Cerebellar cortex (tissue), 1 donor: ENCODE data around the gene ACOT12.

Experiments used
- DNase-seq: peaks from one replicate; pipeline ENCODE4 v3.0.0-alpha.2; 2015; ENCODE audit warnings: low spot score

ACOT12 gene

DNA sequence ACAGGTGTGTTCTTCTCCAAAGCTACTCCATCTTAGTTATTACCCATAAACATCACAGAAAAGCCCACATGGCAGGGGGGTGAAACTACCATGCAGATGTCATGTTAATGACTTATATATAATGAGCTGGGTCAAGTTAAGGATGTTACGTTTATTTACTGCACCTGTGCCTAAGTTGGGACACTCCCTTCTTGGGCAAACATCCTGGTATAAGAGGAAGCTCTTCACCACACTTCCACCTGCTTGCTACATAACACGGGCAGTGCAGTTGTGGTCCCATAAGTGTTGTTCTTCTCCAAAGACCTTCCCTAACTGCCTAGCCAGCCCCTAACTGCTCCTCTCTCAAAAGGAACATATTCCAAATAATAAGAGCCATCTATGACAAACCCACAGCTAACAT, 101.8 kb downstream of the ACOT12 start:
- DNase-seq: no peak

DNA sequence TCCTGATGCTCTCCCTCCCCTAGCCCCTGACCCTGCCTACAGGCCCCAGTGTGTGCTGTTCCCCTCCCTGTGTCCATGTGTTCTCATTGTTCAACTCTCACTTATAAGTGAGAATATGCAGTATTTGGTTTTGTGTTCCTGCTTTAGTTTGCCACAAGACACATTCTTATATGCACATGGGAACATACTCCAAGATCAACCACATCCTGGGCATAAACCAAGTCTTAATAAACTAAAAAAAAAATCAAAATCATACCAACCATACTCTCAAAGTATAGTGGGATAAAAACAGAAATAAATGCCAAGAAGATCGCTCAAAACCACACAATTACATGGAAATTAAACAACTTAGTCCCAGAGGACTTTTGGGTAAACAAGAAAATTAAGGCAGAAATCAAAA, 103.8 kb downstream of the ACOT12 start:
- no peak for DNase-seq

DNA sequence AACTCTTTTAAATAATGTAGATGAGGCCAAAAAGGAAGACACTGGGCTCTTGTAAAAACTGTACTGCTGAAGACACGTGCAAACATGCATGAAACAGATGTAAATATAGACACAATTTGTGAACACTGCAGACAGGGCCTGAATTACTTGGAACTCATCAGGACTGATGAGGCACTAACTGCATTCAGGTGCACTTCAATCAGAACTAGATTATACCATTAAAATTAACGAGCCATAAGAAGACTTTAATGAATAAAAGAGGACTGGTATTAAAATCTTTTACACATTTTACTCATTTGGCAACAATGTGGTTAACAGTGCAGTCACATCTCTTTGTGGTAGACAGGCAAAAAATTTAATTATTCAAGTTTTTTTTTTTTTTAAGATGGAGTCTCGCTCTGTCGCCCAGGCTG, 105.9 kb downstream of the ACOT12 start:
- DNase-seq: no peak

DNA sequence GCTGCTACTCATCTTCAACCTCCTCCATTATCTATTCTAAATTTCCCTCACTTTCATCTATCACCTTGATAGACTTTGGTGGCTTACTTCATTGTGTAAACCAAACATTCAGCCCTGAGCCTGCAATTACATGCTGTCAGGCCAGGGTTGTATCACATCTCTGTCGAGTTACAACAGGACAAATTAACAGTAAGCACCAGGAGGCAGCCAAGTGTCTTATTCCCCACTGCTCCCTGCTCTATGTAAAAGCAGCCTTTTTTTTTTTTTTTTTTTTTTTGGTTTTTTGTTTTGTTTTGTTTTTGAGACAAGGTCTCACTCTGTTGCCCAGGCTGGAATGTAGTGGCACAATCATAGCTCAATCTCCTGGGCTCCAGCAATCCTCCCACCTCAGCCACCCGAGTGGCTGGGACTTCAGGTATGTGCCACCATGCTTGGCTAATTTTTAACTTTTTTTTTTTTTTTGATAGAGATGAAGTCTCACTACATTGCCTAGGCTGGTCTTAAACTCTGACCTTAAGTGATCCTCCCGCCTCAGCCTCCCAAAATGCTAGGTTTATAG, 107.8 kb downstream of the ACOT12 start:
- DNase-seq: no peak

DNA sequence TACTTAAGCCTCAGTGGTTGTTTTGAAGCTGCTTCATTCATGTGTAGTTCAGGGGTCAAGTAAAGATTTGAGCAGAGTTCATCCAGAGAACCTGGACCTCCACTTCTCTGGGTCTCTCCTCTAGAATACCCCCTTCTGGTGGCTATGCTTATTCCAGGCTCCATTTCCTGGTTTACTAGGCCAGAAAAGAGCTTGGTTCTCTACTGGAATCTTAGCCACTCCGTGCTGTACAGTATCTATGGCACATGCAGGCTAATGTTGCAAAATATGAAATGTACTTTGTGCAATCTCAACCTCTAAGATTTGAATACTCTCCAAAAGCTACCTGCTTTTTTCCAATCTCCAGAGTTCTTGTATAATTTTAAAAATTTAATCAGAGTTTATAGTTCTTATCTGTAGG, 110.0 kb downstream of the ACOT12 start:
- no peak for DNase-seq
